MG63 (cell line): ENCODE measurements around the gene MOB1B. TPM values are rescaled to one million over a fixed set of nuclear protein-coding genes. Genes with fewer than 3 reads are reported as not detected.
"Not testable (repeated sequence)": the region's sequence is repeated elsewhere in the genome, so short reads cannot be mapped to it uniquely, and the experiment has no call there.

Experiments used
- DNase-seq: peaks from one replicate; pipeline ENCODE4 v3.0.0-alpha.2; 2020
- H3K27me3 ChIP-seq: fragments of 250-450 bp; sonication (Bioruptor Pico); 2 replicates; pipeline ENCODE4 v1.5.1; 2020; ENCODE audit warnings: mild to moderate bottlenecking, moderate library complexity
- H3K36me3 ChIP-seq: fragments of 250-450 bp; sonication (Bioruptor Pico); 2 replicates; pipeline ENCODE4 v1.5.1; 2020; ENCODE audit warnings: mild to moderate bottlenecking, moderate library complexity
- H3K4me3 ChIP-seq: fragments of 250-450 bp; sonication (Bioruptor Pico); 2 replicates; pipeline ENCODE4 v1.5.1; 2020; ENCODE audit warnings: mild to moderate bottlenecking, moderate library complexity
- H3K9me3 ChIP-seq: fragments of 250-450 bp; sonication (Bioruptor Pico); 2 replicates; pipeline ENCODE4 v1.5.1; 2020; ENCODE audit warnings: mild to moderate bottlenecking, moderate library complexity
- total RNA-seq: library from RNA; depleted of rRNA; stranded (reverse); fragments of >200 nt; shearing (Covaris generic); gene quantifications from 2 replicates; pipeline ENCODE4 v1.2.3, GENCODE V29; 2014; ENCODE audit warnings: low replicate concordance; rRNA removed

MOB1B gene
- total RNA-seq, 1 experiment from 2014 or later = 6.1 TPM

DNA sequence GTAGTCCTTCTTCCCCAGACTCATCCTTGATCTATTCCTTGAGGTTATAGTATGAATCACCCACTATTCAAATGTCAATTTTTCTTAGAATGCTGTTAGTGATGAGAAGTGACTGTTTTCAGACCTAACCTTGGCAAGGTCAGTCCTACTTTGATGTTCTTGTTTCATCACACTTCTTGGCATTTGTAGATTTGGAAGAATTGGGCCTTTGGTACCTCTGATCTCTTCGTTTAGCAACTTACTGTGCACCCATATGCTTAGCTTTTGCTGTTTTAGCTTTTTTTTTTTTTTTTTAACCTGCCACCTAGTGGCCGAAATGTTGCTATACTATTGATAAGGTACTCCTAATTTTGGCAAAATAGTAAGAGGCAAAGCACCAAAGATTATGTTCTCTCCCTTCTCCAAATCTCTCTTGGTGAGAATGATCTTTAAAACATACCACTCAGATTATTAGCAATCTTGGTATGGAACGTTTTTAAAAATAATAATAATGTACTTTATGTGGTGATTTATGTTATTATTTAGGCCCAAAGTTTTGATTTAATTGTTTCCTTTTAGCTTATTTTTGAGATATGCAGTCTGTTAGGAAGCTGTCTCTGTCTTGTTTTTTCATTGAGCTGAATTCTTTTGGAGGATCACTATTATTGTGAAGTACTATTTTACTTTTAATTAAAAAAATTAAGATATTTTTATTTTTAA, 107.9 kb downstream of the MOB1B start:
- Histone ChIP-seq H3K27me3 (no peaks in the 10 kb centered on the region), H3K36me3 (no peaks in the 10 kb centered on the region; the same call in 1 of the 2 replicates), H3K4me3 (no peak overlapping the region), H3K9me3 (no peaks in the 10 kb centered on the region)
- no peak for DNase-seq

DNA sequence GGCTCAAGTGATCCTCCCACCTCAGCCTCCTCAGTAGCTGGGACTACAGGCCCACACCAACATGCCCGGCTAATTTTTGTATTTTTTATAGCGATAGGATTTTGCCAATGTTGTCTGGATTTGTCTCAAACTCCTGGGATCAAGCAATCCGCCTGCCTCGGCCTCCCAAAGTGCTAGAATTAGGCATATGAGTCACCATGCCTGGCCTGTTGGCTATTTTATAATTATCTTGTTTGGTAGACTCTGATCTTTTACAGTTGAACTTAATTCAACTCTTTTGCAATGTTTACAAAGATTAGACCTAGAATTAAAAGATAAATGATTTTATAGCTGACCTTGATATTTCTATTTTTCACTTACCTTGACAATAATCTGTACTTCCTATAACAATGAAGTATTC, 109.3 kb downstream of the MOB1B start:
- Histone ChIP-seq H3K4me3 (no peak overlapping the region), H3K9me3 (no peaks in the 10 kb centered on the region), H3K36me3 (no peaks in the 10 kb centered on the region; the same call in 1 of the 2 replicates), H3K27me3 (no peaks in the 10 kb centered on the region)
- DNase-seq = no peak

- not testable (repeated sequence) for DNase-seq, H3K27me3 ChIP-seq, H3K36me3 ChIP-seq, H3K9me3 ChIP-seq, H3K4me3 ChIP-seq
Measured at GRCh38 chr4:71017391-71017790, 115.2 kb downstream of the MOB1B start.

DNA sequence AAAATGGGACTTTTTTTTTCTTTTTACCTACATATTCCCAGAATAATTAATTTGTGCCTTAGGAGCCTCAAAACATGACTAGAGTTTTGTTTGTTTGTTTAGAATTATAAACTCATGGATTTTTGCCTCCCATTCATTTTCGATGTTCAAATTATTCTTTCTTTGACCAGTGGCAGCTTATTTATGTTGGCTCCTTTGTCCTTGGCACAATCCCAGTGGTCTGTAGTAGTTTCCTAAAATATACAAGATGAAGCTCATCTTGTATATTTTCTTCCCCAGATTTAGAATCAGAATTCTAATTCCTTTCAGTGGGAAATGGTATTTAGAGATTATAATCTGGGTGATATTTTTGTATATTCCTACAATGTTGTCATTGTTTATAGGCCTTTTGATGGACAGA, 118.4 kb downstream of the MOB1B start:
- no peak overlapping the region for H3K4me3 ChIP-seq
- H3K36me3 ChIP-seq = no peaks in the 10 kb centered on the region
- no peaks in the 10 kb centered on the region for H3K9me3 ChIP-seq
- peak; percentile 12 for DNase-seq
- no peaks in the 10 kb centered on the region for H3K27me3 ChIP-seq

DNA sequence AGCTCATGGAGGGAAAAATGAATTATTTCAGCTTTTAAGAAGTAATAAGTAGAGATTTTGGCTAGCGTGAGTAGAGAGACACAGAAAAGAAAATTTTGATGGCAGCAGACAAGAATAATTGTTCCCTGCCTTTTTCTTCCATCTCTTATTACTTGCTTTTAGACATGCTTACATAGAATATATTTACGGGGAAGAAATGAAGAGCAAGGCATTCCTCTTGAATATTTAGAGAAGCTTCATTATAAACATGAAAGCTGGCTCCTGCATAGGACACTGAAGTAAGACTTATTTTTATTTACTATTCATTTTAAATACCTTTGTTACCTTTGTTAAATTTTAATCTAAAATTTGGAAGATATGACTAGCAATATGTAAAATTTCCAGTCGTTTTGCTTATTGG, 123.5 kb downstream of the MOB1B start:
- no peak for DNase-seq
- H3K27me3 ChIP-seq = no peaks in the 10 kb centered on the region
- no peaks in the 10 kb centered on the region for H3K9me3 ChIP-seq
- H3K4me3 ChIP-seq = no peak overlapping the region
- H3K36me3 ChIP-seq = peaks cover 5% of the 10 kb centered on the region

DNA sequence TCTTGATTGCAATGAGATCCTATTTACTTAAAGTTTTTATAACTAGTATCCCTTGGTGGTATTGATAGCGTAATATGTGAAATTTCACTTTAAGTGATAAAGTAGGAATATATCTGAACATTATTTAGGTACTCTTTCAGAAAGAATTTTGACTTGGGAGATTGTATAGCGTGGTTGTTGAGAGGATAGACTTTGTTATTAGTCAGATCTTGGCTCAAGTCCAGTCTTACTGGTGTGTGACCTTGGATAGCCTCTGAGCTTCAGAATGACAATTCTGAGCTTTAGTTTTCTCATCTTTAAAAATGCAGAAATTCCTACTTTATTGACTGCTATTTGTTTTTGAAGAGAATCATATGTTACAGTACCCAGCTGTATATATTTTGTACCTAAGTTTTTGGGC, 123.9 kb downstream of the MOB1B start:
- H3K36me3 ChIP-seq = peaks cover 5% of the 10 kb centered on the region
- no peak overlapping the region for H3K4me3 ChIP-seq
- DNase-seq = peak; percentile 29
- no peaks in the 10 kb centered on the region for H3K27me3 ChIP-seq
- no peaks in the 10 kb centered on the region for H3K9me3 ChIP-seq

DNA sequence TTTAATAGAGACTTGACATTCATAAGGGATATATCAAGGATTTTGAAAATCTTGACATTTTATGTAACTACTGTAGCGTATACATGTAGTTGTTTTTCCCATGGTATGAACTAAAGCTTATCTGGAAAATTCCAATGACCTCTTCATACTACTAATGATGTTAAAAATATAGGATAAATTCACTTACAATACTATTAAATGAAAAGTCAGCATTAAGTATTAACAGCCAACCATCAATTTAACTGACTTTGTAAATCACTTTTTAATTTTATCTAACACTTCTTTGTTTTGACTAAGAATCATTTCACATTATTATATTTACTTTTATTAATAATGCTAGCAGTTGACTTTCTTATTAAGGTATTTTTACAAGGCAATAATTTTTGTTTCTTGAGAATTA, 125.4 kb downstream of the MOB1B start:
- Histone ChIP-seq H3K4me3 (no peak overlapping the region), H3K27me3 (no peaks in the 10 kb centered on the region), H3K9me3 (no peaks in the 10 kb centered on the region), H3K36me3 (peaks cover 5% of the 10 kb centered on the region)
- DNase-seq = no peak

DNA sequence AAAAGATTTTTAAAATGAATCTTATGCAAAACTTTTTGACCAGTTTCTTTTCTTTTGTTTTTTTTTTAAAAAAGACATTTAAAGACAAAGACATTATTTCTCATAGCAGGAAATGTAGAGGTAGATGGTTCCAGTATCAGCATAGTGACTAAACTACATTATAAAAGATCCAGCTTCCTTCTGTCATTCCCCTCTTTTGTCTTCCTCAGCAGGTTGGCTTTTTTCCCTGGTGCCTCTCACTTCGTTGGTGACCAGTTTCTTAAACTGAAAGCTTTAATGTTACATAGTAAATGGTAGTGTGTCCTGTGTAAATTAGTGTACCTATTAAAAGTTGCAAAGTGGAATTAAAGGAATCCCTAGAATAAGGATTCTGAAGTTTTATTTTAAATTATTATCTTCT, 127.3 kb downstream of the MOB1B start:
- no peaks in the 10 kb centered on the region for H3K27me3 ChIP-seq
- peaks cover 5% of the 10 kb centered on the region for H3K36me3 ChIP-seq
- no peak overlapping the region for H3K4me3 ChIP-seq
- no peak for DNase-seq
- H3K9me3 ChIP-seq = no peaks in the 10 kb centered on the region

GRCh38 chr4:71032106-71032505, 129.9 kb downstream of the MOB1B start:
- peak; percentile 35 for DNase-seq
- H3K36me3 ChIP-seq, H3K4me3 ChIP-seq, H3K9me3 ChIP-seq, H3K27me3 ChIP-seq: not testable (repeated sequence)

Other genes starting within 250 kb of the MOB1B start
- not detected in 2 replicates for gene JCHAIN, start 235.9 kb upstream of the MOB1B start, total RNA-seq
- 3.0 and 6.4 TPM in 2 replicates for gene UTP3, start 213.8 kb upstream of the MOB1B start, total RNA-seq
- 7.8 and 38.6 TPM in 2 replicates for gene RUFY3, start 180.4 kb upstream of the MOB1B start, total RNA-seq
- gene GRSF1, start 62.5 kb upstream of the MOB1B start, total RNA-seq = 81.3 and 114 TPM in 2 replicates
- gene DCK, start 91.3 kb downstream of the MOB1B start, total RNA-seq = 12.3 and 13.9 TPM in 2 replicates